Osteoblast (primary cell): ENCODE data around the gene RRM2. TPM values are rescaled to one million over a fixed set of nuclear protein-coding genes. Genes with fewer than 3 reads are reported as not detected.

Source experiments
- DNase-seq: peaks from one replicate; pipeline ENCODE4 v3.0.0; 2011; ENCODE audit warnings: low spot score, mixed read lengths; ENCODE audit not compliant: insufficient read length; ENCODE audit errors: missing footprints
- H2AFZ ChIP-seq: 2 replicates; pipeline ENCODE4 v1.6.0; 2011; ENCODE audit warnings: mild to moderate bottlenecking, low read length
- H3K27ac ChIP-seq: 2 replicates; pipeline ENCODE4 v1.5.1; 2011; ENCODE audit warnings: mild to moderate bottlenecking, low read depth, low read length, moderate library complexity
- H3K27me3 ChIP-seq: 2 replicates; pipeline ENCODE4 v1.6.0; 2012; ENCODE audit warnings: mild to moderate bottlenecking, control low read depth, inconsistent platforms, low read length, moderate library complexity; ENCODE audit not compliant: insufficient read depth
- H3K36me3 ChIP-seq: 2 replicates; pipeline ENCODE4 v1.5.1; 2011; ENCODE audit warnings: mild to moderate bottlenecking, low read length, control low read depth, moderate library complexity; ENCODE audit not compliant: insufficient read depth
- H3K4me1 ChIP-seq: 2 replicates; pipeline ENCODE4 v1.5.1; 2011; ENCODE audit warnings: mild to moderate bottlenecking, low read length, control low read depth, moderate library complexity; ENCODE audit not compliant: insufficient read depth
- H3K4me2 ChIP-seq: 2 replicates; pipeline ENCODE4 v1.6.0; 2011; ENCODE audit warnings: mild to moderate bottlenecking, low read length; ENCODE audit not compliant: insufficient read depth
- H3K4me3 ChIP-seq: fragments of 200-600 bp; sonication (generic); 3 replicates; pipeline ENCODE4 v1.5.1; 2012; ENCODE audit warnings: mild to moderate bottlenecking, low read length, inconsistent platforms; ENCODE audit not compliant: insufficient read depth
- H3K79me2 ChIP-seq: 2 replicates; pipeline ENCODE4 v1.6.0; 2012; ENCODE audit warnings: mild to moderate bottlenecking, low read length, control low read depth, inconsistent platforms; ENCODE audit not compliant: insufficient read depth
- H3K9me3 ChIP-seq: 2 replicates; pipeline ENCODE4 v1.5.1; 2011; ENCODE audit warnings: low read depth, low read length, control low read depth
- H4K20me1 ChIP-seq: 2 replicates; pipeline ENCODE4 v1.6.0; 2012; ENCODE audit warnings: mild to moderate bottlenecking, low read length, control low read depth; ENCODE audit not compliant: insufficient read depth
- small RNA-seq: library from RNA; depleted of rRNA; stranded (forward); fragments of <200 nt; gene quantifications from one replicate; pipeline ENCODE3, GENCODE V24; 2012
- total RNA-seq: library from RNA; depleted of rRNA; stranded (reverse); fragments of >200 nt; gene quantifications from 2 replicates; pipeline ENCODE4 v1.2.3, GENCODE V29; 2012
- TF ChIP-seq, protein P1 (sequence below): IDR thresholded peaks from 2 replicates; pipeline ENCODE4 v1.5.1; 2011; ENCODE audit warnings: mild to moderate bottlenecking, low read depth, low read length, moderate library complexity; ENCODE audit errors: extremely low read depth

Gene RRM2
- total RNA-seq, 1 donor = 4.3 TPM

DNA sequence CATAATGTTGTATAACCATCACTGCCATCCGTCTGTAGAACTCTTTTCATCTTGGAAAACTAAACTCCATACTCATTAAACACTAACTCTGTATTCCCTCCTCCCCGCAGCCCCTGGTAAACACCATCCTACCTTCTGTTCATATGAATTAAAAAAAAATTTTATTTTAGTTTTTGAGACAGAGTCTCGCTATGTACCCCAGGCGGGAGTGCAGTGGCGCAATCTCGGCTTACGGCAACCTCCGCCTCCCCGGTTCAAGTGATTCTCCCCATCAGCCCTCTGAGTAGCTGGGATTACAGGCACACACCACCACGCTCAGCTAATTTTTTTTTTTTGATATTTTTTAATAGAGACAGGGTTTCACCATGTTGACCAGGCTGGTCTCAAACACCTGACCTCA lies 52.9 kb downstream of the RRM2 start:
- H3K9me3 ChIP-seq = no peaks in the 10 kb centered on the region
- H3K36me3 ChIP-seq = no peaks in the 10 kb centered on the region
- no peak for DNase-seq
- no peak overlapping the region for H3K4me2 ChIP-seq
- TF ChIP-seq, protein P1, sequence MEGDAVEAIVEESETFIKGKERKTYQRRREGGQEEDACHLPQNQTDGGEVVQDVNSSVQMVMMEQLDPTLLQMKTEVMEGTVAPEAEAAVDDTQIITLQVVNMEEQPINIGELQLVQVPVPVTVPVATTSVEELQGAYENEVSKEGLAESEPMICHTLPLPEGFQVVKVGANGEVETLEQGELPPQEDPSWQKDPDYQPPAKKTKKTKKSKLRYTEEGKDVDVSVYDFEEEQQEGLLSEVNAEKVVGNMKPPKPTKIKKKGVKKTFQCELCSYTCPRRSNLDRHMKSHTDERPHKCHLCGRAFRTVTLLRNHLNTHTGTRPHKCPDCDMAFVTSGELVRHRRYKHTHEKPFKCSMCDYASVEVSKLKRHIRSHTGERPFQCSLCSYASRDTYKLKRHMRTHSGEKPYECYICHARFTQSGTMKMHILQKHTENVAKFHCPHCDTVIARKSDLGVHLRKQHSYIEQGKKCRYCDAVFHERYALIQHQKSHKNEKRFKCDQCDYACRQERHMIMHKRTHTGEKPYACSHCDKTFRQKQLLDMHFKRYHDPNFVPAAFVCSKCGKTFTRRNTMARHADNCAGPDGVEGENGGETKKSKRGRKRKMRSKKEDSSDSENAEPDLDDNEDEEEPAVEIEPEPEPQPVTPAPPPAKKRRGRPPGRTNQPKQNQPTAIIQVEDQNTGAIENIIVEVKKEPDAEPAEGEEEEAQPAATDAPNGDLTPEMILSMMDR = no peak
- peaks cover 9% of the 10 kb centered on the region for H3K4me1 ChIP-seq
- H4K20me1 ChIP-seq = no peaks in the 10 kb centered on the region
- no peaks in the 10 kb centered on the region for H3K27me3 ChIP-seq
- H3K4me3 ChIP-seq = no peak overlapping the region
- no peaks in the 10 kb centered on the region for H3K79me2 ChIP-seq
- H3K27ac ChIP-seq = no peak overlapping the region
- H2AFZ ChIP-seq = no peak overlapping the region

DNA sequence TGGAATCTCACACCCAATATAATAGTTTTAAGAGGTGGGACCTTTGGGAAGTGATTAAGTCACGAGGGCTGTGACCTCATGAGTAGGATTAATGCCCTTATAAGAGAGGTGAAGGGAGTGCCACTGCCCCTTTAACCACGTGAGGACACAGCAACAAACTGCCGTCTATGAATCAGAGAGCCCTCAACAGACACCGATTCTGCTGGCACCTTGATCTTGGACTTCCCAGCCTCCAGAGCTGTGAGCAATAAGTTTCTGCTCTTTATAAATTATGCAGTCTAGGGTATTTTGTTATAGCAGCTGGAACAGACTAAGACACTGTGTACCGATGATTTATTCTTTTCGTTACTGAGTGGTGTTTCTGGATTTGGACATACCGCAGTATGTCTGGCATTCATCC lies 56.2 kb downstream of the RRM2 start:
- Histone ChIP-seq H3K4me2 (no peak overlapping the region), H3K4me1 (no peaks in the 10 kb centered on the region), H3K4me3 (no peak overlapping the region), H3K79me2 (no peaks in the 10 kb centered on the region), H3K27ac (no peak overlapping the region), H3K36me3 (no peaks in the 10 kb centered on the region), H3K27me3 (no peaks in the 10 kb centered on the region), H3K9me3 (no peaks in the 10 kb centered on the region), H2AFZ (no peak overlapping the region), H4K20me1 (no peaks in the 10 kb centered on the region)
- TF ChIP-seq, protein P1 = no peak
- DNase-seq = no peak

GRCh38 chr2:10179422-10179821 lies 56.9 kb downstream of the RRM2 start:
- Histone ChIP-seq H4K20me1 (no peaks in the 10 kb centered on the region), H3K4me1 (no peaks in the 10 kb centered on the region), H3K9me3 (no peaks in the 10 kb centered on the region), H3K27ac (no peak overlapping the region), H3K27me3 (no peaks in the 10 kb centered on the region), H3K4me2 (no peak overlapping the region), H3K36me3 (no peaks in the 10 kb centered on the region), H3K79me2 (no peaks in the 10 kb centered on the region), H3K4me3 (no peak overlapping the region), H2AFZ (no peak overlapping the region)
- TF ChIP-seq, protein P1 = no peak
- DNase-seq = peak; percentile 27

GRCh38 chr2:10180229-10180628 lies 57.7 kb downstream of the RRM2 start:
- TF ChIP-seq, protein P1 = no peak
- no peak overlapping the region for H3K4me3 ChIP-seq
- no peak for DNase-seq

More at GRCh38 chr2:10180229-10180628, 57.7 kb downstream of the RRM2 start:
- Histone ChIP-seq H3K79me2 (no peaks in the 10 kb centered on the region), H3K4me2 (no peak overlapping the region), H3K27me3 (no peaks in the 10 kb centered on the region), H3K4me1 (no peaks in the 10 kb centered on the region), H3K27ac (no peak overlapping the region), H2AFZ (no peak overlapping the region), H4K20me1 (no peaks in the 10 kb centered on the region), H3K36me3 (no peaks in the 10 kb centered on the region), H3K9me3 (no peaks in the 10 kb centered on the region)

Small RNA genes lying within 50 kb of the gene (small RNA-seq; reads per million reads assigned to genes)
- gene RF00410 (not detected), gene RF00568 (not detected)

Other genes with a start within 250 kb of the RRM2 start
- gene GRHL1, start 171.0 kb upstream of the RRM2 start, total RNA-seq = 0.29 and 0.36 TPM in 2 replicates
- gene KLF11, start 79.2 kb upstream of the RRM2 start, total RNA-seq = 6.8 and 8.3 TPM in 2 replicates
- 0.36 and 1.5 TPM in 2 replicates for gene CYS1, start 42.3 kb upstream of the RRM2 start, total RNA-seq
- 47.1 and 57.2 TPM in 2 replicates for gene HPCAL1, start 180.2 kb downstream of the RRM2 start, total RNA-seq